IMR-90 (cell line): Measurements from ENCODE around the gene NHSL1. TPM values are rescaled to one million over a fixed set of nuclear protein-coding genes. Genes with fewer than 3 reads are reported as not detected.

Source experiments
- ATAC-seq: fragments of 200-7000 bp; cut with Tn5 transposase; 2 replicates; pipeline ENCODE4 v1.9.1; 2020; ENCODE audit warnings: low read depth, mild to moderate bottlenecking, moderate library complexity
- BruUV-seq: library from RNA; stranded (reverse); fragments of 400-500 nt; replicated peaks from 2 replicates; lab custom pipeline; 2021; lab: Mats Ljungman, UMichigan
- CTCF ChIA-PET: fragments of 300-600 bp; formaldehyde crosslinking; extraction: SDS; loops from one replicate; lab custom pipeline; 2021; ENCODE audit warnings: antibody characterized with exemption; lab: Yijun Ruan, JAX
- POLR2A ChIA-PET: fragments of 300-600 bp; sonication (Branson Sonifier 250); formaldehyde crosslinking; loops from one replicate; lab custom pipeline; 2022; ENCODE audit warnings: antibody characterized with exemption; ENCODE audit not compliant: unreplicated experiment; lab: Charles Lee
- DNase-seq: peaks from one replicate; pipeline ENCODE4 v3.0.0; 2013
- H2AFZ ChIP-seq: replicated peaks from 2 replicates; pipeline ENCODE3; 2013; ENCODE audit warnings: low read length, mild to moderate bottlenecking; ENCODE audit not compliant: poor library complexity
- H2AK5ac ChIP-seq: 2 replicates; pipeline ENCODE4 v1.6.1; 2013; ENCODE audit warnings: low read depth, low read length, inconsistent platforms
- H2AK9ac ChIP-seq: replicated peaks from 2 replicates; pipeline ENCODE3; 2013; ENCODE audit warnings: mild to moderate bottlenecking, low read depth, low read length, moderate library complexity; ENCODE audit not compliant: poor library complexity
- H2BK120ac ChIP-seq: 2 replicates; pipeline ENCODE4 v1.6.1; 2013; ENCODE audit warnings: low read depth, low read length, inconsistent platforms
- H2BK15ac ChIP-seq: 3 replicates; pipeline ENCODE4 v1.6.1; 2013; ENCODE audit warnings: low read depth, low read length, inconsistent platforms
- H2BK20ac ChIP-seq: 2 replicates; pipeline ENCODE4 v1.6.1; 2013; ENCODE audit warnings: low read depth, mild to moderate bottlenecking, inconsistent platforms, low read length, moderate library complexity
- H2BK5ac ChIP-seq: 2 replicates; pipeline ENCODE4 v1.6.1; 2013; ENCODE audit warnings: mild to moderate bottlenecking, low read depth, low read length, inconsistent platforms; ENCODE audit not compliant: poor library complexity, severe bottlenecking
- H3K14ac ChIP-seq: replicated peaks from 2 replicates; pipeline ENCODE4 v1.6.1; 2013; ENCODE audit warnings: low read depth, low read length, inconsistent platforms
- H3K18ac ChIP-seq: 2 replicates; pipeline ENCODE4 v1.6.1; 2013; ENCODE audit warnings: low read depth, low read length, control low read depth
- H3K23ac ChIP-seq: 2 replicates; pipeline ENCODE4 v1.6.1; 2013; ENCODE audit warnings: low read depth, low read length, inconsistent platforms
- H3K27ac ChIP-seq: 2 replicates; pipeline ENCODE4 v1.5.1; 2013; ENCODE audit warnings: mild to moderate bottlenecking, control low read depth, low read length; ENCODE audit not compliant: insufficient read depth
- H3K27me3 ChIP-seq: 2 replicates; pipeline ENCODE4 v1.6.1; 2013; ENCODE audit warnings: low read length; ENCODE audit not compliant: control insufficient read depth, insufficient read depth
- H3K36me3 ChIP-seq: 2 replicates; pipeline ENCODE4 v1.6.1; 2013; ENCODE audit warnings: low read length, mixed read lengths; ENCODE audit not compliant: control insufficient read depth, insufficient read depth
- H3K4ac ChIP-seq: 2 replicates; pipeline ENCODE4 v1.6.1; 2013; ENCODE audit warnings: low read depth, low read length, inconsistent platforms
- H3K4me1 ChIP-seq: 2 replicates; pipeline ENCODE4 v1.6.1; 2013; ENCODE audit warnings: low read length, mixed read lengths; ENCODE audit not compliant: control insufficient read depth, insufficient read depth
- H3K4me2 ChIP-seq: 2 replicates; pipeline ENCODE4 v1.6.1; 2013; ENCODE audit warnings: low read depth, mild to moderate bottlenecking, control low read depth, low read length, moderate library complexity
- H3K4me3 ChIP-seq: 2 replicates; pipeline ENCODE4 v1.5.1; 2013; ENCODE audit warnings: low read depth, mild to moderate bottlenecking, control low read depth, low read length, moderate library complexity; ENCODE audit not compliant: insufficient read depth
- H3K56ac ChIP-seq: 2 replicates; pipeline ENCODE4 v1.6.1; 2013; ENCODE audit warnings: low read length, inconsistent platforms; ENCODE audit not compliant: insufficient read depth; ENCODE audit errors: extremely low read depth
- H3K79me1 ChIP-seq, 2 experiments: 2 replicates each; pipeline ENCODE4 v1.6.1; 2013; ENCODE audit warnings: low read length in 2 of 2, inconsistent platforms in 1 of 2, low read depth in 1 of 2
- H3K9ac ChIP-seq: 2 replicates; pipeline ENCODE4 v1.6.1; 2013; ENCODE audit warnings: low read depth, low read length, control low read depth
- H3K9me1 ChIP-seq: 2 replicates; pipeline ENCODE4 v1.6.1; 2013; ENCODE audit warnings: low read length, inconsistent platforms; ENCODE audit not compliant: insufficient read depth
- H3K9me3 ChIP-seq: 2 replicates; pipeline ENCODE4 v1.6.1; 2013; ENCODE audit warnings: low read length; ENCODE audit not compliant: control insufficient read depth, insufficient read depth
- H4K20me1 ChIP-seq: 2 replicates; pipeline ENCODE4 v1.6.1; 2013; ENCODE audit warnings: low read length, inconsistent platforms; ENCODE audit not compliant: insufficient read depth
- H4K5ac ChIP-seq: 2 replicates; pipeline ENCODE4 v1.6.1; 2013; ENCODE audit warnings: mild to moderate bottlenecking, low read depth, low read length, control low read depth
- H4K8ac ChIP-seq, 2 experiments: 2 replicates each; pipeline ENCODE4 v1.6.1; 2013; ENCODE audit warnings: low read depth in 2 of 2, low read length in 2 of 2, control low read depth in 1 of 2, inconsistent platforms in 1 of 2
- H4K91ac ChIP-seq: 2 replicates; pipeline ENCODE4 v1.6.1; 2013; ENCODE audit warnings: low read depth, low read length, inconsistent platforms; ENCODE audit not compliant: insufficient read depth
- BHLHE40 ChIP-seq: fragments of 150-350 bp; IDR thresholded peaks from 2 replicates; pipeline ENCODE4 v1.6.1; 2016; ENCODE audit warnings: mild to moderate bottlenecking, low read depth, low read length
- CEBPB ChIP-seq: IDR thresholded peaks from 2 replicates; pipeline ENCODE4 v1.6.1; 2012; ENCODE audit warnings: low read depth, low read length, improper control_type of control experiment
- FOS ChIP-seq: fragments of 150-350 bp; IDR thresholded peaks from 2 replicates; pipeline ENCODE4 v1.6.1; 2016; ENCODE audit warnings: low read depth, low read length
- MAFK ChIP-seq: IDR thresholded peaks from 2 replicates; pipeline ENCODE4 v1.6.1; 2012; ENCODE audit warnings: low read depth, low read length, improper control_type of control experiment
- POLR2A ChIP-seq: IDR thresholded peaks from 2 replicates; pipeline ENCODE4 v1.6.1; 2012; ENCODE audit warnings: mild to moderate bottlenecking, low read depth, low read length
- RAD21 ChIP-seq: IDR thresholded peaks from 2 replicates; pipeline ENCODE4 v1.6.1; 2012; ENCODE audit warnings: low read length, improper control_type of control experiment
- RFX5 ChIP-seq: IDR thresholded peaks from 2 replicates; pipeline ENCODE4 v1.8.0; 2012; ENCODE audit warnings: low read depth, mild to moderate bottlenecking, low read length, moderate library complexity
- SMC3 ChIP-seq: fragments of 150-350 bp; IDR thresholded peaks from 2 replicates; pipeline ENCODE4 v1.6.1; 2016; ENCODE audit warnings: low read depth, mild to moderate bottlenecking, antibody characterized with exemption, low read length, moderate library complexity
- WGBS, 2 experiments: methylation state at CpG; one replicate each; pipeline versions ENCODE4 v1.1.5 to v1.1.7; 2013; ENCODE audit warnings: missing lambda C conversion rate in 2 of 2; ENCODE audit not compliant: insufficient read length in 1 of 2; ENCODE audit errors: extremely low coverage in 2 of 2; 5-methylcytosine and 5-hydroxymethylcytosine counted together
- dilution Hi-C: fragments of 300-500 bp; cut with HindIII; formaldehyde crosslinking; loops from one replicate; pipeline ENCODE4 v1.14.3; 2018; ENCODE audit warnings: low sequenced_read_pairs; ENCODE audit not compliant: unreplicated experiment
- in situ Hi-C: fragments of 300-500 bp; cut with MboI; formaldehyde crosslinking; loops from 3 replicates; pipeline ENCODE4 v1.14.3; 2019; ENCODE audit warnings: low sequenced_read_pairs, inconsistent platforms, mixed read lengths
- intact Hi-C: fragments of 100-400 bp; cut with micrococcal nuclease; formaldehyde crosslinking; loops from 2 replicates; pipeline ENCODE4 v1.10.0; 2022
- polyA plus RNA-seq, 3 experiments: library from polyadenylated mRNA; depleted of rRNA; stranded (reverse); fragments of >200 nt; gene quantifications; 2 replicates each; pipeline ENCODE4 v1.2.3, GENCODE V29; 2012; ENCODE audit warnings: low replicate concordance in 1 of 3
- total RNA-seq: library from RNA; depleted of rRNA; stranded (reverse); fragments of >200 nt; gene quantifications from 2 replicates; pipeline ENCODE4 v1.2.3, GENCODE V29; 2012
- TF ChIP-seq, protein P1 (sequence below): fragments of 150-350 bp; IDR thresholded peaks from 2 replicates; pipeline ENCODE4 v1.6.1; 2017; ENCODE audit warnings: mild to moderate bottlenecking, antibody characterized with exemption, low read length, low read depth
- TF ChIP-seq, protein P2 (sequence below): fragments of 150-350 bp; IDR thresholded peaks from 2 replicates; pipeline ENCODE4 v1.6.1; 2016; ENCODE audit warnings: low read depth, mild to moderate bottlenecking, low read length, moderate library complexity, borderline replicate concordance

The NHSL1 gene
- total and polyA plus RNA-seq, 2 of the 4 experiments (the other 2 are of a cell fraction): 5.6 to 7.2 TPM

DNA sequence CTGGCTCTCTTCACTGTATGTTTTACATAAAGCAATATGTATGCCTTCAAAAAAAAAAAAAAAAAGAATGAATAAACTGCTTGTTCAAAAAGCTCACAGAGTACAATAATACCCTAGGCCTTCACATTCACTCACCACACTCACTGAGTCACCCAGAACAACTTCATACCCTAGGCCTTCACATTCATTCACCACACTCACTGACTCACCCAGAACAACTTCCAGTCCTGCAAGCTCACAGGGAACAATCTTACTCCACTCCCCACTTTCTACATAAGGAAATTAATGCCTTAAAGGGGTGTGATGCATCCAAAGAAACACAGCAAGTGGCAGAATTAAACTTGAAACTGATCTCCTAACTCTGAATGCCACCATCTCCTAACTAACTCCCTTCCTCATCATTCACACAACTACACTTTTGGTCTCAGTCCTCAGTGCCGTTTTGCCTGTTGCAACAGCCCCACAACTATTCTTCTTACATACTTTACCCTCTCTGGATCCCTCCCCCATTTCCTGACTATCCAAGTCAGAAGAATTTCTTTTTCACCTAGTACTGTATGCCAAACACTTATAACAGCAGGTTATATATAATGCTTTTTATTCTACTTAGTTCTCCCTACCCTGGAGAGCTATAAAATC is 34.2 kb downstream of the NHSL1 start:
- 0 out of 2 replicates have a peak, but pooled peaks have one; percentile 4 for TF ChIP-seq BHLHE40
- TF ChIP-seq RFX5: no peak
- no peak for TF ChIP-seq MAFK
- TF ChIP-seq CEBPB: peak; percentile 76
- no peak for TF ChIP-seq POLR2A
- TF ChIP-seq FOS: peak; percentile 81
- TF ChIP-seq, protein P1, sequence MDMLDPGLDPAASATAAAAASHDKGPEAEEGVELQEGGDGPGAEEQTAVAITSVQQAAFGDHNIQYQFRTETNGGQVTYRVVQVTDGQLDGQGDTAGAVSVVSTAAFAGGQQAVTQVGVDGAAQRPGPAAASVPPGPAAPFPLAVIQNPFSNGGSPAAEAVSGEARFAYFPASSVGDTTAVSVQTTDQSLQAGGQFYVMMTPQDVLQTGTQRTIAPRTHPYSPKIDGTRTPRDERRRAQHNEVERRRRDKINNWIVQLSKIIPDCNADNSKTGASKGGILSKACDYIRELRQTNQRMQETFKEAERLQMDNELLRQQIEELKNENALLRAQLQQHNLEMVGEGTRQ: no peak
- TF ChIP-seq, protein P2, sequence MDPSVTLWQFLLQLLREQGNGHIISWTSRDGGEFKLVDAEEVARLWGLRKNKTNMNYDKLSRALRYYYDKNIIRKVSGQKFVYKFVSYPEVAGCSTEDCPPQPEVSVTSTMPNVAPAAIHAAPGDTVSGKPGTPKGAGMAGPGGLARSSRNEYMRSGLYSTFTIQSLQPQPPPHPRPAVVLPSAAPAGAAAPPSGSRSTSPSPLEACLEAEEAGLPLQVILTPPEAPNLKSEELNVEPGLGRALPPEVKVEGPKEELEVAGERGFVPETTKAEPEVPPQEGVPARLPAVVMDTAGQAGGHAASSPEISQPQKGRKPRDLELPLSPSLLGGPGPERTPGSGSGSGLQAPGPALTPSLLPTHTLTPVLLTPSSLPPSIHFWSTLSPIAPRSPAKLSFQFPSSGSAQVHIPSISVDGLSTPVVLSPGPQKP: no peak
- no peak for TF ChIP-seq SMC3
- TF ChIP-seq RAD21: no peak; the same call in 1 of the 2 replicates
- no peaks in the 10 kb centered on the region for H4K20me1 ChIP-seq

More for the DNA sequence above, 34.2 kb downstream of the NHSL1 start:
- Histone ChIP-seq H2BK5ac (peak overlapping the region; percentile 94), H3K27me3 (no peaks in the 10 kb centered on the region), H3K4me2 (peak overlapping the region; percentile 85; the same call in 1 of the 2 replicates), H3K4ac (peak overlapping the region; percentile 74), H3K4me3 (no peak overlapping the region), H2AK5ac (peak overlapping the region; percentile 75), H3K23ac (peak overlapping the region; percentile 88), H3K9me1 (peaks cover 10% of the 10 kb centered on the region), H2BK15ac (peak overlapping the region; percentile 37; the same call in 1 of the 3 replicates), H3K9ac (peak overlapping the region; percentile 45; the same call in 1 of the 2 replicates), H3K27ac (peak overlapping the region; percentile 55), H4K91ac (peak overlapping the region; percentile 63), H2BK120ac (peak overlapping the region; percentile 91), H2AFZ (peak overlapping the region; percentile 81), H2AK9ac (no peak overlapping the region), H3K4me1 (peaks cover 9% of the 10 kb centered on the region; the same call in 1 of the 2 replicates), H3K9me3 (no peaks in the 10 kb centered on the region), H4K5ac (peak overlapping the region; percentile 14; the same call in 1 of the 2 replicates), H3K14ac (peak overlapping the region; percentile 55), H2BK20ac (peak overlapping the region; percentile 92), H3K36me3 (no peaks in the 10 kb centered on the region), H3K79me1 (peaks cover 0 to 18% of the 10 kb centered on the region in 2 experiments; a peak in 3 of 4 replicates), H4K8ac (peak overlapping the region in 1 of 2 experiments; percentile 85; a peak in 3 of 4 replicates), H3K56ac (peak overlapping the region; percentile 92), H3K18ac (peak overlapping the region; percentile 84; the same call in 1 of the 2 replicates)
- ChIA-PET CTCF (interaction anchor here (0.6 to 0.7 kb wide), 2 partner anchors 711 to 1553 kb away, joined by 3 to 4 read pairs; no protein-coding TSS in a partner anchor), POLR2A (interaction anchor here (0.6 to 0.7 kb wide), 2 partner anchors 17 to 132 kb away, joined by 3 to 11 read pairs; no protein-coding TSS in a partner anchor)
- in situ Hi-C loops (no loop called here), dilution Hi-C loops (no loop called here), intact Hi-C loops (no loop called here)
- ATAC-seq (peak; percentile 98), DNase-seq (peak; percentile 98)
- WGBS, 2 experiments: no CpG with 5 or more reads among the region's 1 CpG
- no TSS peak for BruUV-seq
